SU-DHL-6 (cell line): ENCODE results near the gene GNAI1.

Experiments
- H2AFZ ChIP-seq: fragments of 200-600 bp; sonication (generic); 2 replicates; pipeline ENCODE4 v1.6.1; 2014; ENCODE audit warnings: low read depth, mild to moderate bottlenecking, moderate library complexity, mixed read lengths, antibody characterized with exemption, low read length; ENCODE audit not compliant: severe bottlenecking
- H3F3A ChIP-seq: fragments of 200-600 bp; shearing (Covaris generic); 2 replicates; pipeline ENCODE4 v1.6.0; 2016; ENCODE audit warnings: antibody characterized with exemption, mild to moderate bottlenecking; ENCODE audit not compliant: insufficient read depth
- H3K27ac ChIP-seq: fragments of 200-600 bp; sonication (generic); 2 replicates; pipeline ENCODE4 v1.5.1; 2016; ENCODE audit warnings: low read depth, mild to moderate bottlenecking, low read length, moderate library complexity, mixed read lengths
- H3K27me3 ChIP-seq: fragments of 200-600 bp; sonication (generic), shearing (Covaris generic); 2 replicates; pipeline ENCODE4 v1.6.0; 2014; ENCODE audit warnings: mild to moderate bottlenecking, low read length
- H3K36me3 ChIP-seq: fragments of 200-600 bp; sonication (generic); 2 replicates; pipeline ENCODE4 v1.6.1; 2014; ENCODE audit warnings: mild to moderate bottlenecking, low read length, mixed read lengths
- H3K4me2 ChIP-seq: fragments of 300-600, 200-600 bp; shearing (Covaris generic), sonication (generic); 2 replicates; pipeline ENCODE4 v1.6.0; 2014; ENCODE audit warnings: low read length, low read depth, mild to moderate bottlenecking; ENCODE audit not compliant: poor library complexity, severe bottlenecking
- H3K4me3 ChIP-seq: fragments of 200-600 bp; sonication (generic); 2 replicates; pipeline ENCODE4 v1.5.1; 2014; ENCODE audit warnings: antibody characterized with exemption, low read length, mild to moderate bottlenecking, mixed read lengths; ENCODE audit not compliant: insufficient read depth, poor library complexity, severe bottlenecking
- H3K79me2 ChIP-seq: fragments of 200-600 bp; sonication (generic); 2 replicates; pipeline ENCODE4 v1.6.1; 2014; ENCODE audit warnings: mild to moderate bottlenecking, low read length, moderate library complexity; ENCODE audit not compliant: insufficient read depth
- H3K9ac ChIP-seq: fragments of 200-600 bp; sonication (generic); 2 replicates; pipeline ENCODE4 v1.7.0; 2014; ENCODE audit warnings: mild to moderate bottlenecking, low read length
- H3K9me2 ChIP-seq: fragments of 200-600 bp; sonication (generic); replicated peaks from 2 replicates; pipeline ENCODE4 v1.6.1; 2014; ENCODE audit warnings: low read length; ENCODE audit not compliant: insufficient read depth
- H3K9me3 ChIP-seq: fragments of 200-600 bp; sonication (generic); 2 replicates; pipeline ENCODE4 v1.6.1; 2014; ENCODE audit warnings: low read length, mixed read lengths; ENCODE audit not compliant: insufficient read depth
- H4K20me1 ChIP-seq: fragments of 200-600 bp; sonication (generic); 2 replicates; pipeline ENCODE4 v1.6.1; 2014; ENCODE audit warnings: low read depth, mild to moderate bottlenecking, antibody characterized with exemption, low read length, moderate library complexity, mixed read lengths
- CTCF ChIP-seq: fragments of 200-600 bp; sonication (generic); IDR thresholded peaks from one replicate; pipeline ENCODE4 v1.5.1; 2017; ENCODE audit warnings: antibody characterized with exemption, mild to moderate bottlenecking, low read length, moderate library complexity; ENCODE audit not compliant: insufficient read depth, poor library complexity, severe bottlenecking
- EZH2phosphoT487 ChIP-seq: fragments of 200-600 bp; sonication (generic), shearing (Covaris generic); conservative IDR thresholded peaks from 2 replicates; pipeline ENCODE4 v1.6.1; 2018; ENCODE audit warnings: mild to moderate bottlenecking, antibody characterized with exemption, low read length, moderate library complexity, mixed read lengths

The GNAI1 gene

GRCh38 chr7:80110376-80110775, 24.3 kb upstream of the GNAI1 start:
- no peaks in the 10 kb centered on the region for H3K79me2 ChIP-seq
- H3K27ac ChIP-seq: no peak overlapping the region
- H3K9ac ChIP-seq: no peak overlapping the region
- no peaks in the 10 kb centered on the region for H4K20me1 ChIP-seq
- no peak overlapping the region for H3K4me3 ChIP-seq
- no peaks in the 10 kb centered on the region for H3K9me3 ChIP-seq
- no peaks in the 10 kb centered on the region for H3K27me3 ChIP-seq
- no peaks in the 10 kb centered on the region for H3F3A ChIP-seq
- no peak for TF ChIP-seq CTCF
- TF ChIP-seq EZH2phosphoT487: no peak
- no peaks in the 10 kb centered on the region for H3K9me2 ChIP-seq
- no peak overlapping the region for H2AFZ ChIP-seq
- no peaks in the 10 kb centered on the region for H3K36me3 ChIP-seq
- no peak overlapping the region for H3K4me2 ChIP-seq

GRCh38 chr7:80114159-80114558, 20.5 kb upstream of the GNAI1 start:
- H3K36me3 ChIP-seq: no peaks in the 10 kb centered on the region
- TF ChIP-seq EZH2phosphoT487 (no peak), CTCF (no peak)
- H3F3A ChIP-seq: no peaks in the 10 kb centered on the region

GRCh38 chr7:80124526-80125264, 9.9 kb upstream of the GNAI1 start:
- no peaks in the 10 kb centered on the region for H4K20me1 ChIP-seq
- H3K4me3 ChIP-seq: no peak overlapping the region
- no peaks in the 10 kb centered on the region for H3K9me2 ChIP-seq
- no peak overlapping the region for H2AFZ ChIP-seq
- H3F3A ChIP-seq: no peaks in the 10 kb centered on the region
- TF ChIP-seq CTCF (no peak), EZH2phosphoT487 (no peak)
- no peaks in the 10 kb centered on the region for H3K79me2 ChIP-seq
- no peak overlapping the region for H3K27ac ChIP-seq
- H3K36me3 ChIP-seq: no peaks in the 10 kb centered on the region
- no peak overlapping the region for H3K9ac ChIP-seq
- no peaks in the 10 kb centered on the region for H3K27me3 ChIP-seq
- H3K9me3 ChIP-seq: no peaks in the 10 kb centered on the region
- no peak overlapping the region for H3K4me2 ChIP-seq

More at GRCh38 chr7:80114159-80114558, 20.5 kb upstream of the GNAI1 start:
- Histone ChIP-seq H3K27me3 (no peaks in the 10 kb centered on the region), H3K9ac (no peak overlapping the region), H3K27ac (no peak overlapping the region), H3K79me2 (no peaks in the 10 kb centered on the region), H2AFZ (no peak overlapping the region), H3K4me2 (no peak overlapping the region), H3K9me2 (no peaks in the 10 kb centered on the region), H4K20me1 (no peaks in the 10 kb centered on the region), H3K9me3 (no peaks in the 10 kb centered on the region), H3K4me3 (no peak overlapping the region)
